DMS114 treated with DMSO at 0.1 percent for 48 hours (cell line): ENCODE measurements around the gene OR4X1.
A peak's percentile ranks its signal among the peaks of the same experiment; 100 is the strongest.
"Not testable (repeated sequence)": the region's sequence is repeated elsewhere in the genome, so short reads cannot be mapped to it uniquely, and the experiment has no call there.

ENCODE experiments used
- DNase-seq: peaks from one replicate; lab custom pipeline; 2025; ENCODE audit not compliant: unreplicated experiment; lab: John Stamatoyannopoulos, UW

OR4X1 gene, protein sequence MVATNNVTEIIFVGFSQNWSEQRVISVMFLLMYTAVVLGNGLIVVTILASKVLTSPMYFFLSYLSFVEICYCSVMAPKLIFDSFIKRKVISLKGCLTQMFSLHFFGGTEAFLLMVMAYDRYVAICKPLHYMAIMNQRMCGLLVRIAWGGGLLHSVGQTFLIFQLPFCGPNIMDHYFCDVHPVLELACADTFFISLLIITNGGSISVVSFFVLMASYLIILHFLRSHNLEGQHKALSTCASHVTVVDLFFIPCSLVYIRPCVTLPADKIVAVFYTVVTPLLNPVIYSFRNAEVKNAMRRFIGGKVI

DNA sequence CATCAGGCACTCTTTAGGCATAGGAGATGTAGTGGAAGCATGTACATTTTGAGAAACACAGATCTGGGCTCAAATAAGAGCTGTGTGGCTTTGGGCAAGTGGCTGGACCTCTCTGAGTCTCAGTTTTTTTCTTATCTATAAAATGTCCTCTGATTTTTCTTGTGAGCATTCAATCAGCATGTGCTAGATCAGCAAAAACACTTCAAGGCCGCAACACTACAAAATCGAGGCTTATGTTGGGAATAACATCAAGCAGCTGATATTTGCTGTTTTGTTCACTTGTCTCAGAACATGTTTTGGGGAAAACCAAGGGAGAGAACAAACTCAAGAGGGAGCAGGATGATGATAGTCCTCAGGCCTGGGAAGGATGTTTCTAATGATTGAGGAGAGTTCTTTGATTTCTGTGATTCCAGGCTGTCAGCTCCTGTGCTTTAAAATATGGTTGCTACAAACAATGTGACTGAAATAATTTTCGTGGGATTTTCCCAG, at the start of gene OR4X1:
TSS of gene OR4X1 (plus strand) at position 439 of the 489 bp plus-strand sequence. CDS start at position 439, 0 bp downstream.
- no peak for DNase-seq

- DNase-seq: no peak
Observed at GRCh38 chr11:48216510-48216909, 47.2 kb upstream of the OR4X1 start, which contains the start of gene OR4B1. OR4B1 (plus strand) TSS chr11:48216810; CDS start chr11:48216810, 0 bp downstream.

DNA sequence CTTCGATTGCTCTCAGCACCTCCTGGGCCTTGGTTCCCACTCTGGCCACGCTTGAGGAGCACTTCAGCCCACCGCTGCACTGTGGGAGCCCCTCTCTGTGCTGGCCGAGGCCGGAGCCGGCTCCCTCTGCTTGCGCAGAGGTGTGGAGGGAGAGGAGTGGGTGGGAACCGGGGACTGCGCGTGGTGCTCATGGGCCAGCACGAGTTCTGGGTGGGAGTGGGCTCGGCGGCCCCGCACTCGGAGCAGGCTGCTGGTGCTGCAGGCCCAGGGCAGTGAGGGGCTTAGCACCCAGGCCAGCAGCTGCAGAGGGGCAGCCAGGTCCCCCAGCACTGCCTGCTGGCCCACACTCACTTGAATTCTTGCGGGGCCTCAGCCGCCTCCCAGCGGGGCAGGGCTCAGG, 34.9 kb upstream of the OR4X1 start:
- DNase-seq: no peak

GRCh38 chr11:48230057-48230456, 33.6 kb upstream of the OR4X1 start:
- not testable (repeated sequence) for DNase-seq

DNA sequence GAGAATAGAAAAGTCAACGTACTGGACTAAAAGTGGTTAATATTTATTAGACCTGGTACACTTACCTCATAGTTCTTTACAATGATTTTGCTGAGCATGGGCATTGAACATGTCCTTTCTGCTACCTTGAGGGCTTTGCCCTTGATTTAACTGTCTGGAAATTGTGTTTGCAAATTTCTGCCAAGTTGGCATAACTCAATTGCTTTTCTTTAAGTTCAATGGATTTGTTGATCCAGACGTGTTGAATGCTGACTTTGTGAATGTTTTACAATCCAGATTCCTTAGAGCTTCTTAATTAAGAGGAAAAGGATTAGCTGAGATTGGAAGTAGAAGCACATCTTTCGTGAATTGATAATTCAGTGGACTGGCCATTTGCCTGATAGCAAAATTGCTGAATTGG, 25.9 kb upstream of the OR4X1 start:
- DNase-seq: no peak

GRCh38 chr11:48242501-48242900, 21.2 kb upstream of the OR4X1 start:
- no peak for DNase-seq

- DNase-seq: no peak
Observed at GRCh38 chr11:48244804-48245203, 18.9 kb upstream of the OR4X1 start, which contains the start of gene OR4X2. OR4X2 (plus strand) TSS chr11:48245104; CDS start chr11:48245104, 0 bp downstream.

DNA sequence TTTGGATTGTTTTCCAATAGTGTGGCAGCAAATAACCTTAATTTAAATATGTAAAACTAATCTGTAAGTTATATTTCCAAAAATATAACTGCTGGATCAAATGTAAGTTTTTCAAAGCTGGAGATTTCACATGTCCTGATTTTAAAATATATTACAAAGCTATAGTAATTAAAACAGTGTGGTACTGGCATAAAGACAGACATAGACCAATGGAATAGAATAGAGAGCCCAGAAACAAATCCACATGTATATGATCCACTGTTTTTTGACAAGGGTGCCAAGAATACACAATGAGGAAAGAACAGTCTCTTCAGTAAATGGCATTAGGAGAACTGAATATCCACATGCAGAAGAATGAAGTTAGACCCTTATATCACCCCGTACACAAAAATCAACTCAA, 14.8 kb upstream of the OR4X1 start:
- no peak for DNase-seq

DNA sequence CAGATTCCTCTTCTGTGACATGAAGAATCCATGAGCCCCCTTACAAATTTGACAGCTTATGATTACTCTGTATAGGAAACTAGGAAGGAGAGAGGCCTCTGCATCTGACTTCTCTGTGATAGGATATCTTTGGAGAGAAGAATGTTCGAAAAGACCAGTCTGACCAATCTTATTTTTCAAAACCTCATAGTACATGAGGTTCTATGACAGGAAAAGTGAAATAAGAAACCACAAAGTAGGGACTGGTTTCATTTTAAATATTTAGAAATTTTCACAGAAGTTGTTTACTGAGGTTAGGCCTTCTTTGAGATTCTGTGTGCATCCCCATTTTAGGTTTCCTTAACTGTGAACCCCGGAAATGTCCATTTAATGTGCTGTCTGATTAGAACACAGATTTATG, 2.1 kb upstream of the OR4X1 start:
- DNase-seq: no peak

- no peak for DNase-seq
Observed at GRCh38 chr11:48270621-48271020, 7.0 kb downstream of the OR4X1 start.

DNA sequence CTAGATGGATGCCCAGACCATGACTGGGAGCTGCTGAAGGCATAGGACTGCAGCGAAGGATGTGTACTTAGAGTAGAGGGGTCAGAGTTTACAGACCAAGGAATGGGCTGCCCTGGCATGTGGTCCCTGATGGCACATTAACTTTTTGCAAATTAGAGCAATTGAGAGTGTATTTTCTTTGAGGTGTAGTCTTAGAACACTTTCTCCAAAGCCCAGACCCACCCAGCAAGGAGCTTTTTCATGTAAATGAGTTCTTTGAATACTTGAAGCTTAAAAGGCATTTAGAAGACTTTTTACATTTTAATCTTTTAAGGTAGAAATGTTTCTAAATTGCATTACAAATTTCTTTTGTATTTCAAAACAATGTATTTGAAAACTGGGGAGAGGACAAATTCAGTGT, 8.9 kb downstream of the OR4X1 start:
- DNase-seq: no peak

DNA sequence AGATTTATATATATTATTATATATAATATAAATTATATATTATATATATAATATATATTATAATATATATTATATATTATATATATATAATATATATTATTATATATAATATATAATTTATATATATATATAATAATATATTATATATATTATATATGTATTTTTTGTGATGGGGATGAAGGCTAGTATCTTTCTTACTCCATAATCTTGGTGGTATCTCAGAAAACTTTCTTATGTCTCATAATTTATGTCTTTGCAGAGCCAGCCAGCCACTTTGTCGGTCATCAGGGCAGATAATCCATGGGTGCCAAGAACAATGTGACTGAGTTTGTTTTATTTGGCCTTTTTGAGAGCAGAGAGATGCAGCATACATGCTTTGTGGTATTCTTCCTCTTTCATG, 42.3 kb downstream of the OR4X1 start, which contains the start of gene OR4S1:
TSS of gene OR4S1 (plus strand) at position 301 of the 400 bp plus-strand sequence. CDS start at position 301, 0 bp downstream.
- DNase-seq: no peak

- peak; percentile 23 for DNase-seq
Observed at GRCh38 chr11:48307760-48308386, 44.2 kb downstream of the OR4X1 start.

GRCh38 chr11:48313590-48313989, 49.9 kb downstream of the OR4X1 start:
- DNase-seq: not testable (repeated sequence)
